K562 (cell line): Measurements from ENCODE around the gene SH3BGR. TPM values are rescaled to one million over a fixed set of nuclear protein-coding genes. Genes with fewer than 3 reads are reported as not detected.

ENCODE experiments used
- FOXJ3 ChIP-seq: sonication (generic); formaldehyde crosslinking; IDR thresholded peaks from 2 replicates; pipeline ENCODE4 v1.4.0; 2020; ENCODE audit warnings: mild to moderate bottlenecking, missing genetic modification reagents
- GABPB1 ChIP-seq: sonication (generic); formaldehyde crosslinking; IDR thresholded peaks from 2 replicates; pipeline ENCODE4 v1.8.0; 2022; ENCODE audit warnings: mild to moderate bottlenecking, missing genetic modification reagents
- ILK ChIP-seq: fragments of 450-650 bp; IDR thresholded peaks from 2 replicates; pipeline ENCODE4 v1.6.1; 2016; ENCODE audit warnings: missing genetic modification characterization, low read depth, mild to moderate bottlenecking, missing compliant biosample characterization, moderate library complexity, borderline replicate concordance
- MCM5 ChIP-seq: fragments of 450-650 bp; IDR thresholded peaks from 2 replicates; pipeline ENCODE4 v1.6.1; 2016; ENCODE audit warnings: low read depth
- MTA3 ChIP-seq: fragments of 450-650 bp; formaldehyde crosslinking; IDR thresholded peaks from 2 replicates; pipeline ENCODE4 v1.6.1; 2017; ENCODE audit warnings: mild to moderate bottlenecking, borderline replicate concordance
- NCOA4 ChIP-seq: fragments of 450-650 bp; IDR thresholded peaks from 2 replicates; pipeline ENCODE4 v1.6.1; 2018; ENCODE audit warnings: mild to moderate bottlenecking; ENCODE audit not compliant: partially characterized antibody
- REST ChIP-seq, 2 experiments: fragments of 450-650 bp; formaldehyde crosslinking in 1 of 2; IDR thresholded peaks; 2 replicates each; pipeline versions ENCODE4 v1.4.0 to v1.6.1; 2014 to 2020; ENCODE audit warnings: mild to moderate bottlenecking in 2 of 2, borderline replicate concordance in 1 of 2, low read depth in 1 of 2
- RUNX1 ChIP-seq: sonication (generic); IDR thresholded peaks from 2 replicates; pipeline ENCODE4 v1.6.1; 2016; ENCODE audit warnings: antibody characterized with exemption, low read depth
- USF1 ChIP-seq: sonication (generic); formaldehyde crosslinking; IDR thresholded peaks from 2 replicates; pipeline ENCODE4 v1.9.0; 2022; ENCODE audit warnings: mild to moderate bottlenecking, missing genetic modification reagents
- XRCC5 ChIP-seq: fragments of 200-400 bp; formaldehyde crosslinking; IDR thresholded peaks from 2 replicates; pipeline ENCODE4 v1.6.1; 2017; ENCODE audit warnings: low read depth, mild to moderate bottlenecking, low read length
- ZEB2 ChIP-seq: fragments of 450-650 bp; IDR thresholded peaks from 2 replicates; pipeline ENCODE4 v1.6.1; 2016
- ZNF224 ChIP-seq: sonication (generic); formaldehyde crosslinking; IDR thresholded peaks from 2 replicates; pipeline ENCODE4 v1.8.0; 2022; ENCODE audit warnings: mild to moderate bottlenecking, missing genetic modification reagents
- ZNF263 ChIP-seq: sonication (generic); formaldehyde crosslinking; IDR thresholded peaks from 2 replicates; pipeline ENCODE4 v1.8.0; 2022; ENCODE audit warnings: mild to moderate bottlenecking, missing genetic modification reagents, borderline replicate concordance
- polyA plus RNA-seq, 8 experiments: library from polyadenylated mRNA; depleted of rRNA in 4 of 8; stranded (reverse) in 5 of 8; unstranded in 3 of 8; fragments of >200 nt; fragmentation: Nextera tagmentation in 2 of 8; fragmentation: Illumina TruSeq in 1 of 8; extraction: Ambion mirVana in 2 of 8; extraction: Trizol in 1 of 8; gene quantifications; 2 replicates each; pipeline versions ENCODE4 v1.2.1 to v1.2.3, GENCODE V29; 2011 to 2014; ENCODE audit warnings: inconsistent platforms in 1 of 8, missing spikeins in 1 of 8
- total RNA-seq, 7 experiments: library from RNA; depleted of rRNA in 6 of 7; stranded (reverse); fragments of >200 nt in 6 of 7; fragmentation: Illumina TruSeq in 2 of 7; extraction: Trizol in 2 of 7; gene quantifications; 2 replicates each; pipeline versions ENCODE4 v1.2.1 to v1.2.3, GENCODE V29; 2011 to 2021; ENCODE audit warnings: low replicate concordance in 1 of 7
- TF ChIP-seq, protein P1 (sequence below): sonication (generic); formaldehyde crosslinking; IDR thresholded peaks from 2 replicates; pipeline ENCODE4 v1.8.1; 2023; ENCODE audit warnings: mild to moderate bottlenecking, missing genetic modification reagents
- TF ChIP-seq, protein P2 (sequence below): IDR thresholded peaks from 2 replicates; pipeline ENCODE4 v1.6.1; 2012; ENCODE audit warnings: low read depth, low read length, improper control_type of control experiment, borderline replicate concordance

The SH3BGR gene
- total and polyA plus RNA-seq, 9 of the 15 experiments (the other 6 are each of a cell fraction or from before 2014, with no cell fraction given) = 6.6 to 42.9 (median 25.6) TPM

GRCh38 chr21:39445321-39446269 lies 6.2 kb upstream of the SH3BGR start, which contains the start of gene LCA5L (continued):
- TF ChIP-seq REST (IDR thresholded peaks at IDR 0.05; ENCODE audit: borderline replicate concordance) = no peak
- peak; percentile 42; the same call in 1 of the 2 replicates for TF ChIP-seq REST (CRISPR knock-in tag; IDR thresholded peaks at IDR 0.05; ENCODE audit: low read depth)
- no peak for TF ChIP-seq ZEB2
- 0 out of 2 replicates have a peak, but pooled peaks have one; percentile 21 for TF ChIP-seq GABPB1 (CRISPR knock-in tag)
- TF ChIP-seq FOXJ3 = no peak
- TF ChIP-seq, protein P1, sequence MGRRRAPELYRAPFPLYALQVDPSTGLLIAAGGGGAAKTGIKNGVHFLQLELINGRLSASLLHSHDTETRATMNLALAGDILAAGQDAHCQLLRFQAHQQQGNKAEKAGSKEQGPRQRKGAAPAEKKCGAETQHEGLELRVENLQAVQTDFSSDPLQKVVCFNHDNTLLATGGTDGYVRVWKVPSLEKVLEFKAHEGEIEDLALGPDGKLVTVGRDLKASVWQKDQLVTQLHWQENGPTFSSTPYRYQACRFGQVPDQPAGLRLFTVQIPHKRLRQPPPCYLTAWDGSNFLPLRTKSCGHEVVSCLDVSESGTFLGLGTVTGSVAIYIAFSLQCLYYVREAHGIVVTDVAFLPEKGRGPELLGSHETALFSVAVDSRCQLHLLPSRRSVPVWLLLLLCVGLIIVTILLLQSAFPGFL (CRISPR knock-in tag) = no peak
- TF ChIP-seq ILK (tag) = no peak
- no peak; the same call in 1 of the 2 replicates for TF ChIP-seq ZNF263 (CRISPR knock-in tag)
- TF ChIP-seq USF1 = peak; percentile 42; the same call in 1 of the 2 replicates
- TF ChIP-seq RUNX1 = no peak
- TF ChIP-seq, protein P2, sequence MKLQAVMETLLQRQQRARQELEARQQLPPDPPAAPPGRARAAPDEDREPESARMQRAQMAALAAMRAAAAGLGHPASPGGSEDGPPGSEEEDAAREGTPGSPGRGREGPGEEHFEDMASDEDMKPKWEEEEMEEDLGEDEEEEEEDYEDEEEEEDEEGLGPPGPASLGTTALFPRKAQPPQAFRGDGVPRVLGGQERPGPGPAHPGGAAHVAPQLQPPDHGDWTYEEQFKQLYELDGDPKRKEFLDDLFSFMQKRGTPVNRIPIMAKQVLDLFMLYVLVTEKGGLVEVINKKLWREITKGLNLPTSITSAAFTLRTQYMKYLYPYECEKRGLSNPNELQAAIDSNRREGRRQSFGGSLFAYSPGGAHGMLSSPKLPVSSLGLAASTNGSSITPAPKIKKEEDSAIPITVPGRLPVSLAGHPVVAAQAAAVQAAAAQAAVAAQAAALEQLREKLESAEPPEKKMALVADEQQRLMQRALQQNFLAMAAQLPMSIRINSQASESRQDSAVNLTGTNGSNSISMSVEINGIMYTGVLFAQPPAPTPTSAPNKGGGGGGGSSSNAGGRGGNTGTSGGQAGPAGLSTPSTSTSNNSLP = no peak
- no peak for TF ChIP-seq XRCC5
- no peak for TF ChIP-seq MCM5
- TF ChIP-seq ZNF224 = no peak
- peak; percentile 93; the same call in 1 of the 2 replicates for TF ChIP-seq MTA3
- no peak for TF ChIP-seq NCOA4
